Esophagus muscularis mucosa (tissue), 4 donors: ENCODE measurements around the gene LIN9.

Source experiments
- CTCF ChIP-seq, 3 experiments: fragments of 200-600 bp in 2 of 3; fragments of 450-650 bp in 1 of 3; sonication (generic) in 2 of 3; IDR thresholded peaks; one replicate each; pipeline ENCODE4 v1.5.1; 2017 to 2019; ENCODE audit warnings: antibody characterized with exemption in 3 of 3, mild to moderate bottlenecking in 2 of 3, moderate library complexity in 1 of 3
- EP300 ChIP-seq: sonication (generic); formaldehyde crosslinking; IDR thresholded peaks from one replicate; pipeline ENCODE4 v1.6.1; 2017; ENCODE audit warnings: antibody characterized with exemption
- POLR2A ChIP-seq: fragments of 450-650 bp; IDR thresholded peaks from one replicate; pipeline ENCODE4 v1.6.1; 2017; ENCODE audit warnings: antibody characterized with exemption, moderate library complexity, mild to moderate bottlenecking, low read depth

- TF ChIP-seq EP300 = no peak
- TF ChIP-seq POLR2A = no peak
- no peak for TF ChIP-seq CTCF (IDR thresholded peaks at IDR 0.05)
Observed at GRCh38 chr1:226355016-226355415, 46.1 kb upstream of the LIN9 start.
